Thyroid gland (tissue), 4 donors: ENCODE results near the gene SMARCB1.

ENCODE experiments used
- POLR2A ChIP-seq, 2 donors: fragments of 450-650 bp; IDR thresholded peaks; one replicate each; pipeline ENCODE4 v1.6.1; 2017; ENCODE audit warnings: antibody characterized with exemption in 2 of 2, mild to moderate bottlenecking in 2 of 2, moderate library complexity in 1 of 2
- TF ChIP-seq, protein P1 (sequence below), 6 experiments: fragments of 200-600 bp in 3 of 6; fragments of 450-650 bp in 3 of 6; sonication (generic) in 3 of 6; IDR thresholded peaks; one replicate each; pipeline ENCODE4 v1.5.1; 2016 to 2019; ENCODE audit warnings: antibody characterized with exemption in 6 of 6, mild to moderate bottlenecking in 2 of 6, inconsistent platforms in 1 of 6, moderate library complexity in 1 of 6

DNA sequence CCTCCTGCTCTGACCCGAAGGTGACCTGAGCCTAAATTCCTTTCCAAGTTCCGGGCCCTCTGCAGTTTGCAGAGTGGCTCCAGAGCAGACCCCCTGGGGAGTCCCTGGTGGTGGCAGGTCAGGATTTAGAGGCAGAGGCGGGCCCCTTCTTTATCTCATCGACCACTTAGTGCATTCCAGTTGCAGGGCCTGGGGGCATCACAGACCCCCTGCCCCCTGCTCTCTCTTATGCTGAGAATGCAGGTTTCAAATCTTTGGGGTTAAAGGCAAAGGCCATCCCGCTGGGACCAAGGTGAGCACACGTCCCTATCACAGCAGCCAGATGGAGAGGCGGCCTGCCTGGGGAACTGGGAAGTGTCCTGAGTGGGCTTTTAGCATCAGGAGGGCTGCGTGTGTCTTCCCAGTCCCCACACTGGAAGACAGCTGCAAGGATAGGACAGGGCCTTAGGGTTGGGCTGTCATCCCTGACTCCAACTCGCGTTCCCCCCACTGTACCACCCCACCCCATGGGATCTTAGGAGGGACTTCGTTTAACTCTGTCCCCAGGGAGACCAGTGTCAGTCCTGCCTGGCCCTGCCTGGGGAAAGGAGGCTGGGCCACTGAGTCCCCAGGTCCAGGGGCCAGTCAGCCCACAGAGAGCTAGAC, 40.7 kb downstream of the SMARCB1 start:
- TF ChIP-seq, protein P1, sequence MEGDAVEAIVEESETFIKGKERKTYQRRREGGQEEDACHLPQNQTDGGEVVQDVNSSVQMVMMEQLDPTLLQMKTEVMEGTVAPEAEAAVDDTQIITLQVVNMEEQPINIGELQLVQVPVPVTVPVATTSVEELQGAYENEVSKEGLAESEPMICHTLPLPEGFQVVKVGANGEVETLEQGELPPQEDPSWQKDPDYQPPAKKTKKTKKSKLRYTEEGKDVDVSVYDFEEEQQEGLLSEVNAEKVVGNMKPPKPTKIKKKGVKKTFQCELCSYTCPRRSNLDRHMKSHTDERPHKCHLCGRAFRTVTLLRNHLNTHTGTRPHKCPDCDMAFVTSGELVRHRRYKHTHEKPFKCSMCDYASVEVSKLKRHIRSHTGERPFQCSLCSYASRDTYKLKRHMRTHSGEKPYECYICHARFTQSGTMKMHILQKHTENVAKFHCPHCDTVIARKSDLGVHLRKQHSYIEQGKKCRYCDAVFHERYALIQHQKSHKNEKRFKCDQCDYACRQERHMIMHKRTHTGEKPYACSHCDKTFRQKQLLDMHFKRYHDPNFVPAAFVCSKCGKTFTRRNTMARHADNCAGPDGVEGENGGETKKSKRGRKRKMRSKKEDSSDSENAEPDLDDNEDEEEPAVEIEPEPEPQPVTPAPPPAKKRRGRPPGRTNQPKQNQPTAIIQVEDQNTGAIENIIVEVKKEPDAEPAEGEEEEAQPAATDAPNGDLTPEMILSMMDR (IDR thresholded peaks at IDR 0.05): no peak
- no peak for TF ChIP-seq POLR2A (IDR thresholded peaks at IDR 0.05)
